ENCODE data around the gene SLAMF8.

The SLAMF8 gene

DNA sequence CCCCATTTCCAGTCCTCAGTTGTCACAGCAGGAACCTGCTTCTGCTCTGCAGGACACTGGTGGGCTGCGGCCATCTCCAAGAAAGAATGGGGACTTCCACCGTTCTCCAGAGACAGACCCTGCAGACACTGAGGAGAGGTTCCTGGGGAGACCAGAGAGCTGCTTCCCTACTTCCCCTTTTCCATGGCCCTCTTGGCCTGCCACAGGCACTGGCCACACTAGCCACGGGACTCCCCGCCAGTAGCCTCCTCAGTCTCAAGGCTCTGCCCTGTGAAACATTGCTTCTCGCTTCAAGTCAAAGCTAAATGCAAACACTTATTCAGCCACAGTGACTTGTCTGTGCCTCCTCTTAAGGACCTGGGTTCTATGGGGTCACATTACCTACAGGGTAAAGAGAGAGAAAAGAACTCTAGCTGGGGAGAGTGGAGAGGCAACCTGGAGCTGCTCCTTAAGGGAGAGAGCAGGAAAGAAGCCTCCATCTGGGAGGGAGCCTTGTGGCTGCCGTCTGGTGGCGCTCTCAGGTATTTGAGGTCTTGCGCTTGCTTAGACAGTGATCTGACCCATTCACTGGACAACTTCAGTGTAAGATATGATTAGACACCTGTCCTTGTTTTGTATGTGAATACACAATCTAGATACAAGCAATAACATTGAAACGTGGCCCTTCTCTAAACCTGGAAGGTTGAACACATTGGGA is 5.4 kb upstream of the SLAMF8 start:
- no peak for DNase-seq

DNA sequence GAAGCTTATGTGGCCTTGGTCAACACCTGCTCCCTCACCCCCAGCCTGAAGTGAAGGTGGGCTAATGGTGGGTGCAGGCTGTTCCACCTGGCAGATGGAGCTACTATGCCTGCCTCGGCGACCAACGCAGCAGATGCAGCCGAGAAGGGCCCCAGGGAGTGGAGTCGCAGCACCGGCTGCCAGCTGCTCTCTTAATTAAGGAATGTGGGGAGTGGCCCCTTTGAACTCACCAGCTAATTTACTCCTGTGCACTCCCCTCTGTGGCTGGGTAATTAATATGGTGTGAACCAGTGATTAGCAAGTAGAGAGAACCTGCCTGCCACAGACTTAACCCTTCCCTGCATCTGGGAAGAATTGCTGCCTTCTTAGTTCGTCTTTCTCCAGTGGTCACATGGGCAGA is 3.3 kb upstream of the SLAMF8 start:
- DNase-seq = no peak

DNA sequence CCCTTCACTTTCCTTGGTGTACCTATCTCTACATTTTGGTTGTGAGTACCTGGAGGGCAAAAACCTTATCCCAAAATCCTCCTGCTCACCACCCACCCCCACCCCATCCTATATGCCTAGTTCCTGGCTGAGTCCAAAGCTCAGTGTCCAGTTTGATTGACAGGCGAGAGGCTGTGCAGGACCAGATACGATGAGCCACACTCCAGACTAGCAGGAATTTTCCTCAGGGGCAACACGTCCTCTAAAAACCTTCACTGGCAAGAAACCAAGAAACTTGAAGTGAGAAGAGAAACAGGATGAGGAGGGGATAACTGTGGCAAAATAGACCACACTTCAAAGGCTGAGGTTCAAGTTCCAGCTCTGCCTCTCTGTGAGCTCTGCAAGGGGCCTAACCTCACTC is 1.1 kb upstream of the SLAMF8 start:
- DNase-seq = no peak

DNA sequence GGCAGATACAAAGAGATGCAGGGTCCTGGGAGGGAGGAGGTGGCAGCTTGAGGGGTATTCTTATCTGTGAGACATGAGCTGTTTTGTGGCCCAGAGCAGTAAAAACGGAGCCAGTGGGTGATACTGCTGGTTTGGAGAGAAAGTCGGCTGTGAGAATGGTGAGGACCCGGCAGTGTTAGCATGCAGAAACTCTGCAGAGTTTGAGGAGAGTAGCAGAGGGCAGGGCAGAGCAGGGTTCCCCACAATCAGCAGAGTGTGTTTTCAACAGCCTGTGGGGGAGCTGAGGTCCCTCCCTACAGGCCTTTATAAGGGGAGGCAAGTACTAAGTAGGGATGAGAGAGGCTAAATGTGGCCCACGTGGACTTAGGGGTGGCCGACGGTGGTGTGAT is 423 bp downstream of the SLAMF8 start:
- DNase-seq = no peak

DNA sequence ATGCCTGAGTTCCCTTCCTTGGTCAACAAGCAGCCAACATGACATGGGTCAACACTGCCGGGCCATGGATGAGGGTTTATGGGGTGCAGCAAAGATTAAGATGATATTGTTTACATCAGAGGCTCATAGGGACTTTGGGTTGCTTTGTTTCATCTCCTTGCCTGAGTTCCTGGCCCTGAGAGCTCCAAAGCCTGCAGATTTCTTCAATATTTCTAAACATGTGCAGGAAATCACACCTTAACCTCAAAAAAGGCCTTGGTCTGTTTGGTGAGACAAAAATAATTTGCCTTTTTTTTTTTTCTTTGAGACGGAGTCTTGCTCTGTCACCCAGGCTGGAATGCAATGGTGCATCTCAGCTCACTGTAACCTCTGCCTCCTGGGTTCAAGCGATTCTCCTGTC is 876 bp downstream of the SLAMF8 start:
- no peak for DNase-seq

DNA sequence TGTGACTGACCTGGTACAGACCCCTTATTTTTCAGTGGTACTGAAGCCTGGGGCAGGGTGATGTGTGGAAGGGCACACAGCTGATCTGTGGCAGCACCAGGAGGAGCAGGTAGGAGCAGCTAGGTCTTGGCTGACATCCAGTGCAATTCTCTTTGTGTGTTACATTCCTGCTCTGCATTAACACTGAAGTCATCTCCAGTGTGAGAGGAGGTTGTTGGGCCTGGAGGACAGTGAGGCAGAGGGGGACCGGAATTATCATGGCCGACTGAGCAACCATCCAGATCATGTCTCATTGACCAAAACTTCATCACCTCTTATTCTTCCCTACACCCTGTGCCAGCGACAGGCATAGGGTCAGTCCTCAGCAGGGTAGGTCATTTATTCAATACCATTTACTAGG is 1.5 kb downstream of the SLAMF8 start:
- DNase-seq = no peak

DNA sequence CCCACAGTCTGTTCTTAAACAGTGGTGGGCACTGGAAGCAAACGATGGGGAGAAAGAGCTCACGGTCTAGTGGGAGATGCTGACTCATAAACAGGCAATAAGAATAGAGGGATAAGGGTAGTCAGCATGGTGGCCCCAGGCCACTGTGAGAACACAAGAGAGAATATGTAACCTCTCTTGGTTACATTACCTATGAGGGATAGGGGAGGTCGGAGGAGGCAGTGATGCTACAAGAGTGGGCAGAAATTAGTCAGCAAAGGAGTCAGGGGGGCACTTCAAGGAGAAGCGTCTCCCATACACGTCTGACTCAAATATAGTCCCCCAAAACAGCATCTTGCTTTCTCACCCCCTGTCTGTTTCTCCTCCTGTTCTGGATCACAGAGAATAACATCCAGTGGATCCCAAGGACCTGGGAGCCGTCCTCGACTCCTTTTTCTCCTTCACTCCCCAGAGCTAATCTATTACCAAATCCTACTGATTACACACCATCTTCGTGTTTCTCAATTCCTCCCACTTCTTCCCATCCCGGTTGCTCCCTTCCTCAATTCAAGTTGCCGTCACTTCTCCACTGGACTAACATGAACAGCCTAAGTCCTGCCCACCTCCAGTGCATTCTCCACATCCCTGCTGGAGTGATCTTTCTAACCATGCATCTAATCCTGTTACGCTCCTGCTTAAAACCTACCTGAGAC is 2.1 kb downstream of the SLAMF8 start:
- no peak for DNase-seq

DNA sequence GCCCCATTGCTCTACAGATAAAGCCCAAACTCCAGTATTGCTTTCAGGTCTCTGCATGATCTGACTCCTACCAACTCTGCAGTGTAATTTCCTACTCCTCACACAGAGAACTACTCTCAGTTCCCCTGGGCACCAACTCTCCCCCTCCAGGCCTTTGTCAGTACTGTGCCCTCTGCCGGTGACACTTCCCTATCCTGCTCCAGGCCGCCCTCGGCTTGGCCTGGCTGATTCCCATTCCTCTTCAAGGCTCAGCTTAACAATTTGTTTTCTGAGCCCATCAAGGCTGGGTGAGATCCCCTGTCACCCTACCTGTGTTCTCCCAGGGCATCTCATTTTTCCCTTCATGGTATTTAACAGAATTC is 2.6 kb downstream of the SLAMF8 start:
- DNase-seq = no peak

DNA sequence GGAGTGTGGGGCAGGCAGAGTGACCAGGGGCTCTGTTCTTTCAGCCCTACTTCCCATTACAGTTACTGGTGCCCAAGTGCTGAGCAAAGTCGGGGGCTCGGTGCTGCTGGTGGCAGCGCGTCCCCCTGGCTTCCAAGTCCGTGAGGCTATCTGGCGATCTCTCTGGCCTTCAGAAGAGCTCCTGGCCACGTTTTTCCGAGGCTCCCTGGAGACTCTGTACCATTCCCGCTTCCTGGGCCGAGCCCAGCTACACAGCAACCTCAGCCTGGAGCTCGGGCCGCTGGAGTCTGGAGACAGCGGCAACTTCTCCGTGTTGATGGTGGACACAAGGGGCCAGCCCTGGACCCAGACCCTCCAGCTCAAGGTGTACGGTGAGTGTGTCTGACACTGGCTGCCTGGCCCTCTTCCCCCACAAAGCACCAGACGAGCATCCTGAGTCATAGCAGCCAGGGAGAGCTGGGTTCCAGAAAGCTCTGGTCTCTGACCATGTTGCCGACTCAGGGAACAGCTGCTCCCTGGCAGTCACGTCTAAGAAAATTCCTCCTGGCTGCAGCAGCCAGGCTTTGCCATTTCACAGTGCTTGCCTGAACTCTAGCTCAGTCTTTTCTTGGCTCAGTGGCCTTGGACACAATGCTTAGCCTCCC is 3.3 kb downstream of the SLAMF8 start:
- peak; percentile 62 for DNase-seq

DNA sequence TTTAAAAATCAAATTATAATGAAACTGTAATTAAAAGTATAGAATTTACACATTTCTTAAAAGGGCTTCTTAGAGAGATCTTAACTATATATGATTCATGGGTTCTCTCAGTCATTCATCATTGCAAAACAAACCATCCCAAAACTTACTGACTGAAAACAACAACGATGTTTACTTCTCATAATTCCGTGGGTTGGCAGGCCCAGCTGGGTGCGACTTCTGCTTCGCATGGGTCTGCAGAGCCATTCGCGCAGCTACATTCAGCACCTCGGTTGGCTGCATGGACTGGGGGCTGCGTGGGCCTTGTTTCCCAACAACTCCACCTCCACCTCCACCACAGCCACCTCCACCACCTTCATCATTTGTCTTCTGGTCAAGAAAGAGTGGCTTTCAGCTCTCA is 4.0 kb downstream of the SLAMF8 start:
- no peak for DNase-seq

DNA sequence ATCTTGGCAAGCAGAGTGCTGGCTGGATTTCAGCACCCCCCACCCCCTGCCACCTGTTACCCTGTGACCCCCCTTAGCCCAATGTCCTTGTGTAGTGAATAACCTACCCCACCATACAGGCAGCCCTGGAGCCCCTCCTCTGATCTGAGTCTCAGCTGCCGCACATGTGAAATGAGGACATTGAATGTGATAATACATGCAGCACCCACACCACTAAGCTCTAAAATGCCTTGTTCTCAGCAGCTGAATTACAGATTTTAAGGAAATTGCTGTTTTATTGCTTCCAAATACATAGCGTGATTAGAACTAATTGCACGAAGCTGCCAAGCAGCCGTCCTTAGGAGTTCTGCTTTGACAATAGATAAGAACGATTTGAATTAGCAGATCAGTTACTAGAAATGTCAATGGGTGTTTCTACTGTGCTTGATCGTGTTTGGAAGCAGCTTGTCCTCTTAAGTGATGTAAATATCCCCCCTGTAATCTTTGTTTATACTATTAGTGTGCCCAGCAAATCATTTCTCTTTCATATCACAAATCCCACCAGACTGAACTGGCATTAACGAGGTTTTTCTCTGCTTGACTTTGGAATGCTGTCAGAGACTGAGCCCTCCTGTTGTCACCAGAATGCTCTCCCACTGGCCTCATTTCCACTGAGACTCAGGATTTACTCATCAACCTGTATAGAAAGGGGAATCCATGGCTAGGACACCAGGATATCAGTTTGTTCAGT is 4.9 kb downstream of the SLAMF8 start:
- DNase-seq = no peak

DNA sequence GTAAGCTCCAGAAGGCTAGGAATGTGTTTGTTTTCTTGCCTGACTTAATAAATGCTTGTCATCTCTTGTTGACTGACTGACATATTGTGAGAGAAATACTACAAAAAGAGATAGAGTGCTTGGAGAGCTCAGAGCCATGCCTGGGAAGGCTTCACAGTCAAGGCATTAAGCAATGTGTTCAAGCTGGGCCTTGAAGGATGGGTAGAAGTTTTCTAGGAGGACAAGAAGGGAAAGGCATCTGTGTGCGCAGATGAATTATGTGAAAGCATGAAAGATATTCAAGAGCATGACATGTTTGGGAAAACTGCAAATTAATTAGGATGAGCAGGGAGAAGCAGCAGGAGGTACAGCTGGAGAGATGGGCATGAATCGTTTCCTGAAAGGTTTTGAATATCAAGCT is 5.6 kb downstream of the SLAMF8 start:
- peak; percentile 20 for DNase-seq

DNA sequence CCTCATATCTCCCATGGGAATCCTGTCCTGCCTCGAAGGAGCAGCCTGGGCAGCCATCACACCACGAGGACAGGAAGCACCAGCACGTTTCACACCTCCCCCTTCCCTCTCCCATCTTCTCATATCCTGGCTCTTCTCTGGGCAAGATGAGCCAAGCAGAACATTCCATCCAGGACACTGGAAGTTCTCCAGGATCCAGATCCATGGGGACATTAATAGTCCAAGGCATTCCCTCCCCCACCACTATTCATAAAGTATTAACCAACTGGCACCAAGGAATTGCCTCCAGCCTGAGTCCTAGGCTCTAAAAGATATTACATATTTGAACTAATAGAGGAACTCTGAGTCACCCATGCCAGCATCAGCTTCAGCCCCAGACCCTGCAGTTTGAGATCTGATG is 8.7 kb downstream of the SLAMF8 start:
- peak; percentile 67 for DNase-seq

DNA sequence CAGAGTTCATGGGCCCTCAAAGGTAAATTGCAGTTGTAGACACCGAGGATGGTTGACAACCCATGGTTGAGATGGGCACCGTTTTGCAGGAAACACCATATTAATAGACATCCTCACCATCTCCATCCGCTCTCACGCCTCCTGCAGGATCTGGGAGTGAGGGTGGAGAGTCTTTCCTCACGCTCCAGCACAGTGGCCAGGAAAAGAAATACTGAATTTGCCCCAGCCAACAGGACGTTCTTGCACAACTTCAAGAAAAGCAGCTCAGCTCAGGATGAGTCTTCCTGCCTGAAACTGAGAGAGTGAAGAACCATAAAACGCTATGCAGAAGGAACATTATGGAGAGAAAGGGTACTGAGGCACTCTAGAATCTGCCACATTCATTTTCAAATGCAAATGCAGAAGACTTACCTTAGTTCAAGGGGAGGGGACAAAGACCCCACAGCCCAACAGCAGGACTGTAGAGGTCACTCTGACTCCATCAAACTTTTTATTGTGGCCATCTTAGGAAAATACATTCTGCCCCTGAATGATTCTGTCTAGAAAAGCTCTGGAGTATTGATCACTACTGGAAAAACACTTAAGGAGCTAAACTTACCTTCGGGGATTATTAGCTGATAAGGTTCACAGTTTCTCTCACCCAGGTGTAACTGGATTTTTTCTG is 9.3 kb downstream of the SLAMF8 start:
- no peak for DNase-seq

DNA sequence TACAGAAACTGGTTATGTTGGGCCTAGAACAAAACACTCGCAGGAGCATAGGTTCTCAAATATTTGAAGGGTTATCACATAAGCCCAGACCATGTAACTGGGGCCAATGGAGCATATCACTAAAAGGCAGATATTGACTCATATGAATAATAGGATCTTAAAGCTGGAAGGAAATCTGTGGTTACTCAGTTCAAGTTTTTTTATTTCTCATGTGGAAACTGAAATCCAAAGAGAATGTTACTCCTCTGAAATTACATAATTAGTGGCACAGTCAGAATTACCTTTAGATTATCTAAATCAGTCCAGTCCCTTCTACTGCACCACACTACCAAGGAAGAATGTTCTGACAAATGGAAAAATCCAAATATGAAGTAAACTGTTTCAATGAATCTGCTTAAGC is 12.0 kb downstream of the SLAMF8 start:
- DNase-seq = no peak

DNA sequence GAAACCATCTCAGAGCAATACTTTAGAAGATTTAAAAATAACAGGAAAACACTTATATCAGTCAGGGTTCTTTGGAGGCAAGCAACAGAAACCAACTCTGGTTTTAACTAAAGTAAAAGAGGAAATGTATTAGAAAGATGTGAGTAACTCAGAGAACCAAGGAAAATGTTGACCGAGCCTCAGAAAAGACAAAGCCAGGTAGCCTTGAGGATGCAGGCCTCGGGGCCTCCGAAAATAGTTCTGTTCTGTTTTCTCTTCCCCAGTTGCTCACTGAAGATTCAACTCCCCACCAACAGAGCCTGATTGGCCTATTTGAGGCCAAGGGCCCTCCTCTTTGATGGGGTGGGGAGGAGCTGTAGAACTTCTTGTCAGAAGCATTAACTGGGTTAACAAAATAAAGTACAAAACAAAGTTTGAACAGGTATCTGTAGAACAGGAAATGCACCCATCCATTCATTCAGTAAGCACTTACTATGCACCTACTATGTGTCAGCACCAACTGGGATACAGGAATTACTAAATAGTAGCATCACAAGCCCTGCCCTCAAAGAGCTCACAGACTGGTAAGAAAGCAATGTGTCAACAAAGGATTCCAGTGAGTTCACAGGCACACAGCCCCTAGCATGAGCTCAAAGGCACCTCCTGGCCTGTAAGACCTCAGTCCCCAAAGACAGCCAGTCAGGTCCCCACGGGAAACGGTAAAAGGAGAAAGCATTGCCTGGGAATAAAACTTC is 12.6 kb downstream of the SLAMF8 start:
- DNase-seq = no peak

DNA sequence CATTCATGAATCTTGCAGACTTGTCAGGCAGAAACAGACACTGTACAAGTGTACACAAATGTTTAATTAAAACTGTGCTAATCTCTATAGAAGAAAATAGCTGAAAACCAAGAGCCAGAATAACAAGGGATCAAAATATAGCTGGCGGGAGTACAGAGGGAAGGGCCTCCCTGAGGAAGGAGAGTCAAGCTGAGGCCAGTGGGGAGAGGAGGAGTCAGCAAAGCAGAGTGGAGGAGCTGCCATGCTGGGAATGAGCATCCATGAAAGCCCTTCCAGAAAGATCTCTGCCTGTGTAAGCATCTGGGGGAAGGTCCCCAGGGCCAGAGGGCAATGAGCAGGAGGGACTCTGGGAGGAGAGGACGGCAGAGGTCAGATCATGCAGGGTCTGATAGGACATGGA is 15.1 kb downstream of the SLAMF8 start:
- DNase-seq = no peak

DNA sequence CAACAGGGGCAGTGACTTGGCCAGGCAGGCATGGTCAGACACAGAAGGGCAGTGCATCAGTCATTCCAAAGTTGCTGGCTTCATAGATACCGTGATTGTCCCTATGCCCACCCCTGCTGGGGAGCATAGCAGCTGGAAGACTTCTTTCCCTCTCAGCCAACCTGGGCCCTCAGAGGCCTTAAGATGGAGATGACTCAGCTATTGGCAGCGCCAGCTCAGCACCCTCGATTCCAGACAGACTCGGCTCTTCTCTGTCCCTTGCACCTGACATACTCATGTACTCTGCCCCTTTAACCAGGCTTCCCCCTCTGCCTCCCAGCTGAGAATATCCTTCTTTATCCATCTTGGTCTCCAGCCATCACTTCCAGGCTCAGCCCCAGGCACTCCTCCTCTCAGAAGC is 16.8 kb downstream of the SLAMF8 start:
- no peak for DNase-seq

DNA sequence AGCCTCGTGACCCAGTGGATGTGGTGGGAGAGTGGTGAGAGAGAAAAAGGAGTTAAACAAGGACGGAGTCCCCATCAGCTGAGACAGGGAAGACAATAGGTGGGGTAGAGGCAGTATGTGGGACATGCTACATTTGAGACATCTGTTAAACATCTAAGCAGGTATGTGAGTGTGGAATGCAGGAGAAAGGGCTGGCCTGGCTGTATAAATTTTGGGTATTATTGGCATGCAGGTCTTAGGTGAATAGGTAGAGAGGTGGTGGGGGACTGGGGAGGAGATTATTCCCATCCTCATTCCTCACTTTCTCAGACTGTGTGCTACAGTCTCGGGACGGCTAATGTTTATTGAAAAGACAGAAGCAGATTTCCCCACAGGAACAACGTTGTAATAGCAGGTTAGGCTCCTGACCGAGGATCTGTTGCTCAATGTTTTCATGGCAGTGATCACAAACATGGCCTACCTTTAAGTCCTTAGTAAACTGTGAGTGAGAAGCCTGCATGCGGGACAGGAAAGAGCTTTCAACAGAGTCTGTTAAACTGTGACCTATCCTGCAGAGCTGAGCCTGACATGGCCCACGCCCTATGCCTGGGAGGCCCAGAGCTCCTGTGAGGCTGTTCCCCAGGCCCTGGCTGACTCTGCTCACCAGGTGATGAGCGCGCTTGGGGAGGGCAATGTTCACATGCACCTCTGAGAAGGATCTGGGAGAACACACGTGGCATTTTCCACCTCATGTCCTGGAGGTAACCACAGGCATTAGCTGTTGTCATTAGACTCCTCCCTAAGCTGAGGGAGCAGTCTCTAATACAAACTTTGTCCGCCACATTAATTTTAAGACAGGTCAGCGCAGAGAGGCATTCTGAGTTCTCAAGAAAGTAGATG is 19.3 kb downstream of the SLAMF8 start:
- DNase-seq = no peak

DNA sequence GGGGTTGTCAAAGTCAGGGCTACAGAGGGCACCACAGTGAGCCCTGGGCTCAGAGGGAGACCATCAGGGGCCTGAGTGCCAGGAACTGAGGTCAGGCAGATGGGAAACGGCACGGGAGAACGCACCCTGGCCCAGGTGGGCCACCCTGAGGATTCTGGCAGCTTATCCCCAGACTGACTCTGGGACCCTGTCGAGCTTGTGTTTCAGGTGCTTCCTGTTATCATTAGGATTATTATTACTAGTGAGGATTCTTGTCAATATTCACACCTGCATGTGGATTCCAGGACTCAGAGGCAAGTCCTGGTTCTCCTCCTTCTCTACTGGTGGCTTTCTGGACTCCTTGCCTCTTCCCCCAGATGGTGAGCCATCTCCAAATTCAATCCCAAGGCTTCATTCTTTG is 20.6 kb downstream of the SLAMF8 start:
- no peak for DNase-seq

DNA sequence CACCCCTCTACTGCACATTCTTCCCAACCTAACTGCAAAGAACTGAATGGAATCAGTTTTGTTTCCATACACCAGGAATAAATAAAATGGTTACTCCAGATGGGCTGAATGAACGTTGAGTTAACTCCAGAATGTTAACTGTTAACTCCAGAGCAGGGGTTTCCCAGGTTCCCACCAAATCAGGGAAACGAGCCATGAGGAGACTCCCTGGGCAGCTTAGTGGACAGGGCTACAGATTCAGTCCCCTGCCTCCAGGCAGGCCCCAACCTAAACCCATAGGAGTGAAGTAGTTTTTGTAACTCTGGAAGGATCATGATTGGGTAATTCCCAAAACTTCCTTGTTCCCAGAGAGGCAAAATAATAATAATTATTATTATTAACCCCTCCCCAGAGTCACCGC is 21.7 kb downstream of the SLAMF8 start:
- no peak for DNase-seq
